Endothelial cell of umbilical vein (primary cell): ENCODE data around the gene LIN28A. TPM values are rescaled to one million over a fixed set of nuclear protein-coding genes. Genes with fewer than 3 reads are reported as not detected.

Experiments
- BruUV-seq: library from RNA; stranded (reverse); fragments of 400-500 nt; replicated peaks from 2 replicates; lab custom pipeline; 2021; lab: Mats Ljungman, UMichigan
- CTCF ChIA-PET: fragments of 300-600, 350-600 bp; sonication (Branson Sonifier 250); formaldehyde crosslinking; loops from one replicate; lab custom pipeline; 2021; ENCODE audit warnings: antibody characterized with exemption, inconsistent platforms; lab: Charles Lee
- POLR2A ChIA-PET: fragments of 300-600, 350-600 bp; sonication (Branson Sonifier 250); formaldehyde crosslinking; loops from one replicate; lab custom pipeline; 2021; ENCODE audit warnings: antibody characterized with exemption, inconsistent platforms; lab: Charles Lee
- DNase-seq: peaks from one replicate; pipeline ENCODE4 v3.0.0-alpha.2; 2011; ENCODE audit warnings: low read depth, low spot score
- FAIRE-seq: peaks from 2 replicates; lab custom pipeline; 2011; peaks lifted over from hg19 to GRCh38; lab: Jason Lieb, UNC
- H2AFZ ChIP-seq: 2 replicates; pipeline ENCODE4 v1.6.0; 2012; ENCODE audit warnings: low read depth, low read length, control low read depth, inconsistent platforms
- H3K27ac ChIP-seq: 2 replicates; pipeline ENCODE4 v1.5.1; 2011; ENCODE audit warnings: low read depth, mild to moderate bottlenecking, control low read depth, low read length, moderate library complexity; ENCODE audit not compliant: insufficient read depth
- H3K27me3 ChIP-seq, 2 experiments: 2 replicates each; pipeline versions ENCODE4 v1.6.0 to v1.6.1; 2011; ENCODE audit warnings: low read length in 2 of 2, mixed read lengths in 1 of 2; ENCODE audit not compliant: control insufficient read depth in 2 of 2, insufficient read depth in 2 of 2
- H3K36me3 ChIP-seq, 2 experiments: 2 replicates in 1 of 2; 3 replicates in 1 of 2; pipeline ENCODE4 v1.5.1; 2011; ENCODE audit warnings: low read length in 2 of 2, mild to moderate bottlenecking in 1 of 2, moderate library complexity in 1 of 2; ENCODE audit not compliant: control insufficient read depth in 2 of 2, insufficient read depth in 2 of 2; ENCODE audit errors: extremely low read depth in 1 of 2
- H3K4me1 ChIP-seq: 3 replicates; pipeline ENCODE4 v1.5.1; 2011; ENCODE audit warnings: mild to moderate bottlenecking, low read length; ENCODE audit not compliant: control insufficient read depth, insufficient read depth; ENCODE audit errors: extremely low read depth
- H3K4me2 ChIP-seq: 2 replicates; pipeline ENCODE4 v1.6.1; 2011; ENCODE audit warnings: low read length, control low read depth, mixed read lengths; ENCODE audit not compliant: insufficient read depth
- H3K4me3 ChIP-seq, 3 experiments: fragments of 200-600 bp in 1 of 3; sonication (generic), shearing (Covaris generic) in 1 of 3; replicated peaks in 1 of 3; 2 replicates each; pipeline ENCODE4 v1.5.1; 2011 to 2016; ENCODE audit warnings: control low read depth in 3 of 3, low read length in 3 of 3, mild to moderate bottlenecking in 2 of 3, inconsistent platforms in 1 of 3, low read depth in 1 of 3, moderate library complexity in 1 of 3; ENCODE audit not compliant: insufficient read depth in 1 of 3
- H3K79me2 ChIP-seq: 2 replicates; pipeline ENCODE4 v1.6.0; 2012; ENCODE audit warnings: low read length, inconsistent platforms; ENCODE audit not compliant: control insufficient read depth, insufficient read depth
- H3K9ac ChIP-seq: replicated peaks from 2 replicates; pipeline ENCODE3; 2011; ENCODE audit warnings: low read length, control low read depth; ENCODE audit not compliant: insufficient read depth; ENCODE audit errors: extremely low read depth
- H3K9me1 ChIP-seq: replicated peaks from 3 replicates; pipeline ENCODE4 v1.6.0; 2011; ENCODE audit warnings: mild to moderate bottlenecking, low read length; ENCODE audit not compliant: control insufficient read depth, insufficient read depth; ENCODE audit errors: extremely low read depth
- H3K9me3 ChIP-seq: replicated peaks from 2 replicates; pipeline ENCODE4 v1.5.1; 2012; ENCODE audit warnings: low read length, inconsistent platforms; ENCODE audit not compliant: control insufficient read depth, insufficient read depth
- H4K20me1 ChIP-seq: replicated peaks from 2 replicates; pipeline ENCODE3; 2011; ENCODE audit warnings: mild to moderate bottlenecking, low read length; ENCODE audit not compliant: control insufficient read depth, insufficient read depth; ENCODE audit errors: extremely low read depth
- EZH2 ChIP-seq: IDR thresholded peaks from 2 replicates; pipeline ENCODE4 v1.6.1; 2012; ENCODE audit warnings: borderline replicate concordance, low read depth, mild to moderate bottlenecking, moderate library complexity, low read length, inconsistent platforms; ENCODE audit not compliant: severe bottlenecking
- FOS ChIP-seq: IDR thresholded peaks from 2 replicates; pipeline ENCODE4 v1.6.1; 2011; ENCODE audit warnings: mild to moderate bottlenecking, low read length, moderate library complexity, borderline replicate concordance; ENCODE audit not compliant: insufficient read depth
- GATA2 ChIP-seq: IDR thresholded peaks from 2 replicates; pipeline ENCODE4 v1.7.0; 2011; ENCODE audit warnings: low read depth, mild to moderate bottlenecking, moderate library complexity, mixed read lengths, low read length; ENCODE audit not compliant: insufficient read length, insufficient read depth
- JUN ChIP-seq: IDR thresholded peaks from 2 replicates; pipeline ENCODE4 v1.6.1; 2011; ENCODE audit warnings: borderline replicate concordance, low read depth; ENCODE audit not compliant: insufficient read length, insufficient read depth
- MYC ChIP-seq: IDR thresholded peaks from one replicate; pipeline ENCODE4 v1.6.1; 2011; ENCODE audit warnings: mild to moderate bottlenecking, low read depth, low read length
- POLR2A ChIP-seq: IDR thresholded peaks from 2 replicates; pipeline ENCODE4 v1.6.1; 2012; ENCODE audit warnings: low read depth, mild to moderate bottlenecking, control low read depth, low read length
- POLR2AphosphoS5 ChIP-seq: IDR thresholded peaks from 2 replicates; pipeline ENCODE4 v1.6.1; 2012; ENCODE audit warnings: low read depth, mild to moderate bottlenecking, control low read depth, low read length, moderate library complexity; ENCODE audit not compliant: insufficient read depth
- dilution Hi-C: fragments of 300-500 bp; cut with MboI; formaldehyde crosslinking; loops from one replicate; pipeline ENCODE4 v1.15.0; 2019; ENCODE audit warnings: low sequenced_read_pairs; ENCODE audit not compliant: extremely low pct_ligation_motif_present
- intact Hi-C: fragments of 100-400 bp; cut with micrococcal nuclease; formaldehyde crosslinking; loops from one replicate; pipeline ENCODE4 v1.10.0; 2022
- polyA plus RNA-seq, 4 experiments: library from polyadenylated mRNA; depleted of rRNA in 3 of 4; stranded (reverse) in 3 of 4; unstranded in 1 of 4; fragments of >200 nt; gene quantifications; 2 replicates each; pipeline versions ENCODE4 v1.2.1 to v1.2.3, GENCODE V29; 2011 to 2012; ENCODE audit warnings: missing spikeins in 1 of 4
- total RNA-seq: library from RNA; stranded (reverse); gene quantifications from 2 replicates; pipeline ENCODE4 v1.2.3, GENCODE V29; 2021
- TF ChIP-seq, protein P1 (sequence below), 2 donors: IDR thresholded peaks; 1 replicate in 1 of 2; 2 replicates in 1 of 2; pipeline ENCODE4 v1.5.1; 2011; ENCODE audit warnings: low read length in 2 of 2, mild to moderate bottlenecking in 2 of 2, moderate library complexity in 2 of 2, control low read depth in 1 of 2, inconsistent platforms in 1 of 2, low read depth in 1 of 2; ENCODE audit not compliant: insufficient read depth in 1 of 2; ENCODE audit errors: extremely low read depth in 1 of 2
- TF ChIP-seq, protein P2 (sequence below): IDR thresholded peaks from 2 replicates; pipeline ENCODE4 v1.6.1; 2011; ENCODE audit not compliant: insufficient read depth, insufficient read length

Gene LIN28A
- total and polyA plus RNA-seq, 2 donors (not counting 3 experiments of a cell fraction or from before 2014, with no cell fraction given), result 0.11 TPM; not detected in 1

DNA sequence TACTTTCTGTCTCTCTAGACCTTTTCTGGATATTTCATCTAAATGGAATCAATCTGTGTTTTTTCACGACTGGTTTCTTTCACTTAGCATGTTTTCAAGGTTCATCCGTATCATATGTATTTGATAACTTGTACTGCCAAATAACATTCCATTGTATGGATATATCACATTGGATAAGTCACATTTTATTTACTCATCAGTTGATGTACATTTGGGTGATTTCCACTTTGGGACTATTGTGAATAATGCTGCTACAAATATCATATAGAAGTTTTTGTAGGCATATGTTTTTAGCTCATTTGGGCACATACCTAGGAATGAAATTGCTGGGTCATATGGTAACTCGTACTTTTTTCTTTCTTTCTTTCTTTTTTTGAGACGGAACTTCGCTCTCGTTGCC lies 68.4 kb downstream of the LIN28A start:
- H3K4me3 ChIP-seq, result no peak overlapping the region
- POLR2A ChIA-PET, result no interaction called here
- H3K9me1 ChIP-seq, result no peaks in the 10 kb centered on the region
- TF ChIP-seq POLR2AphosphoS5 (no peak), GATA2 (no peak), EZH2 (no peak), JUN (no peak), FOS (no peak), MYC (no peak), POLR2A (no peak)
- TF ChIP-seq, protein P1, sequence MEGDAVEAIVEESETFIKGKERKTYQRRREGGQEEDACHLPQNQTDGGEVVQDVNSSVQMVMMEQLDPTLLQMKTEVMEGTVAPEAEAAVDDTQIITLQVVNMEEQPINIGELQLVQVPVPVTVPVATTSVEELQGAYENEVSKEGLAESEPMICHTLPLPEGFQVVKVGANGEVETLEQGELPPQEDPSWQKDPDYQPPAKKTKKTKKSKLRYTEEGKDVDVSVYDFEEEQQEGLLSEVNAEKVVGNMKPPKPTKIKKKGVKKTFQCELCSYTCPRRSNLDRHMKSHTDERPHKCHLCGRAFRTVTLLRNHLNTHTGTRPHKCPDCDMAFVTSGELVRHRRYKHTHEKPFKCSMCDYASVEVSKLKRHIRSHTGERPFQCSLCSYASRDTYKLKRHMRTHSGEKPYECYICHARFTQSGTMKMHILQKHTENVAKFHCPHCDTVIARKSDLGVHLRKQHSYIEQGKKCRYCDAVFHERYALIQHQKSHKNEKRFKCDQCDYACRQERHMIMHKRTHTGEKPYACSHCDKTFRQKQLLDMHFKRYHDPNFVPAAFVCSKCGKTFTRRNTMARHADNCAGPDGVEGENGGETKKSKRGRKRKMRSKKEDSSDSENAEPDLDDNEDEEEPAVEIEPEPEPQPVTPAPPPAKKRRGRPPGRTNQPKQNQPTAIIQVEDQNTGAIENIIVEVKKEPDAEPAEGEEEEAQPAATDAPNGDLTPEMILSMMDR (IDR thresholded peaks at IDR 0.05; ENCODE audit: extremely low read depth in 1 of 2, insufficient read depth in 1 of 2, low read depth in 1 of 2, low read length in 2 of 2), result no peak
- TF ChIP-seq, protein P2, sequence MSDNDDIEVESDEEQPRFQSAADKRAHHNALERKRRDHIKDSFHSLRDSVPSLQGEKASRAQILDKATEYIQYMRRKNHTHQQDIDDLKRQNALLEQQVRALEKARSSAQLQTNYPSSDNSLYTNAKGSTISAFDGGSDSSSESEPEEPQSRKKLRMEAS, result no peak
- no TSS peak for BruUV-seq
- no peak overlapping the region for H2AFZ ChIP-seq
- no peaks in the 10 kb centered on the region for H3K9me3 ChIP-seq
- no peak overlapping the region for H3K4me2 ChIP-seq
- peaks cover under 1% of the 10 kb centered on the region for H4K20me1 ChIP-seq
- no peak overlapping the region for H3K27ac ChIP-seq
- DNase-seq (no peak), FAIRE-seq (no peak)
- peaks cover 8% of the 10 kb centered on the region for H3K79me2 ChIP-seq
- no peak overlapping the region for H3K9ac ChIP-seq
- peaks cover 8% of the 10 kb centered on the region for H3K4me1 ChIP-seq
- dilution Hi-C loops, result no loop called here
- CTCF ChIA-PET, result no interaction called here
- intact Hi-C loops, result no loop called here
- H3K36me3 ChIP-seq, result peaks cover 9 to 15% of the 10 kb centered on the region in 2 experiments
- no peaks in the 10 kb centered on the region for H3K27me3 ChIP-seq

Other genes starting within 250 kb of the LIN28A start
- gene C1orf232, start 241.9 kb upstream of the LIN28A start, total RNA-seq, result not detected in 2 replicates
- not detected in 2 replicates for gene C1orf232, start 241.9 kb upstream of the LIN28A start, polyA plus RNA-seq
- gene ZNF593, start 240.9 kb upstream of the LIN28A start, total RNA-seq, result 30.5 and 41.0 TPM in 2 replicates
- 71.0 and 108 TPM in 2 replicates for gene ZNF593, start 240.9 kb upstream of the LIN28A start, polyA plus RNA-seq
- not detected in 2 replicates for gene ZNF593OS, start 239.0 kb upstream of the LIN28A start, total RNA-seq
- gene ZNF593OS, start 239.0 kb upstream of the LIN28A start, polyA plus RNA-seq, result not detected in 2 replicates
- gene CNKSR1, start 233.3 kb upstream of the LIN28A start, total RNA-seq, result not detected in 2 replicates
- gene CNKSR1, start 233.3 kb upstream of the LIN28A start, polyA plus RNA-seq, result 0.19 and 0.22 TPM in 2 replicates
- gene CATSPER4, start 220.2 kb upstream of the LIN28A start, total RNA-seq, result not detected in 2 replicates
- gene CATSPER4, start 220.2 kb upstream of the LIN28A start, polyA plus RNA-seq, result not detected in 2 replicates
- 16.2 and 17.8 TPM in 2 replicates for gene CEP85, start 176.6 kb upstream of the LIN28A start, total RNA-seq
- 15.2 and 16.1 TPM in 2 replicates for gene CEP85, start 176.6 kb upstream of the LIN28A start, polyA plus RNA-seq
- gene SH3BGRL3, start 130.7 kb upstream of the LIN28A start, total RNA-seq, result 337 and 344 TPM in 2 replicates
- 233 and 305 TPM in 2 replicates for gene SH3BGRL3, start 130.7 kb upstream of the LIN28A start, polyA plus RNA-seq
- gene UBXN11, start 104.2 kb upstream of the LIN28A start, total RNA-seq, result 11.9 and 15.6 TPM in 2 replicates
- gene UBXN11, start 104.2 kb upstream of the LIN28A start, polyA plus RNA-seq, result 14.6 and 14.8 TPM in 2 replicates
- not detected in 2 replicates for gene CD52, start 92.9 kb upstream of the LIN28A start, total RNA-seq
- gene CD52, start 92.9 kb upstream of the LIN28A start, polyA plus RNA-seq, result not detected in 2 replicates
- not detected in 2 replicates for gene CRYBG2, start 56.7 kb upstream of the LIN28A start, total RNA-seq
- gene CRYBG2, start 56.7 kb upstream of the LIN28A start, polyA plus RNA-seq, result not detected in 2 replicates
- gene ZNF683, start 38.1 kb upstream of the LIN28A start, total RNA-seq, result not detected in 2 replicates
- gene ZNF683, start 38.1 kb upstream of the LIN28A start, polyA plus RNA-seq, result not detected in 2 replicates
- 60.3 and 70.7 TPM in 2 replicates for gene DHDDS, start 21.5 kb downstream of the LIN28A start, total RNA-seq
- 44.3 and 51.3 TPM in 2 replicates for gene DHDDS, start 21.5 kb downstream of the LIN28A start, polyA plus RNA-seq
- 562 and 580 TPM in 2 replicates for gene HMGN2, start 61.6 kb downstream of the LIN28A start, total RNA-seq
- 183 and 240 TPM in 2 replicates for gene HMGN2, start 61.6 kb downstream of the LIN28A start, polyA plus RNA-seq
- gene RPS6KA1, start 118.9 kb downstream of the LIN28A start, total RNA-seq, result 13.3 and 15.5 TPM in 2 replicates
- 6.7 and 7.2 TPM in 2 replicates for gene RPS6KA1, start 118.9 kb downstream of the LIN28A start, polyA plus RNA-seq